HUES64 (cell line): ENCODE results near the gene CDC42SE2.
"Not testable (repeated sequence)": the region's sequence is repeated elsewhere in the genome, so short reads cannot be mapped to it uniquely, and the experiment has no call there.

Experiments used
- H3K27ac ChIP-seq: 2 replicates; pipeline ENCODE4 v1.7.0; 2013; ENCODE audit warnings: low read depth, low read length, inconsistent platforms
- H3K27me3 ChIP-seq: 2 replicates; pipeline ENCODE4 v1.6.1; 2013; ENCODE audit warnings: mild to moderate bottlenecking, low read length; ENCODE audit not compliant: insufficient read depth
- H3K36me3 ChIP-seq: 2 replicates; pipeline ENCODE4 v1.6.1; 2013; ENCODE audit warnings: mild to moderate bottlenecking, low read length; ENCODE audit not compliant: insufficient read depth
- H3K4me1 ChIP-seq: 2 replicates; pipeline ENCODE4 v1.6.1; 2013; ENCODE audit warnings: mild to moderate bottlenecking, low read length, moderate library complexity; ENCODE audit not compliant: insufficient read depth
- H3K4me3 ChIP-seq: 2 replicates; pipeline ENCODE4 v1.5.1; 2013; ENCODE audit warnings: mild to moderate bottlenecking, low read length, moderate library complexity
- H3K9ac ChIP-seq: 2 replicates; pipeline ENCODE4 v1.6.1; 2013; ENCODE audit warnings: mild to moderate bottlenecking, low read depth, low read length
- H3K9me3 ChIP-seq: 2 replicates; pipeline ENCODE4 v1.6.1; 2013; ENCODE audit warnings: low read depth, low read length; ENCODE audit not compliant: insufficient read depth
- WGBS: fragments of 150-250, 120-280 bp; methylation state at CpG from one replicate; pipeline ENCODE4 v1.1.7; 2013; ENCODE audit warnings: missing lambda C conversion rate; 5-methylcytosine and 5-hydroxymethylcytosine counted together

CDC42SE2 gene

GRCh38 chr5:131394128-131394527, 130.3 kb downstream of the CDC42SE2 start:
- H3K36me3 ChIP-seq = peaks cover 58% of the 10 kb centered on the region
- H3K9me3 ChIP-seq = no peaks in the 10 kb centered on the region
- WGBS = 94% methylated on average over 3 of the region's 4 CpGs
- no peak overlapping the region for H3K27ac ChIP-seq
- H3K9ac ChIP-seq = no peak overlapping the region
- no peak overlapping the region for H3K4me3 ChIP-seq
- no peaks in the 10 kb centered on the region for H3K27me3 ChIP-seq
- no peaks in the 10 kb centered on the region for H3K4me1 ChIP-seq

GRCh38 chr5:131396015-131396414, 132.2 kb downstream of the CDC42SE2 start:
- Histone ChIP-seq H3K4me1 (no peaks in the 10 kb centered on the region), H3K27me3 (no peaks in the 10 kb centered on the region), H3K27ac (no peak overlapping the region), H3K4me3 (no peak overlapping the region), H3K36me3 (peaks cover 61% of the 10 kb centered on the region), H3K9ac (no peak overlapping the region), H3K9me3 (no peaks in the 10 kb centered on the region)
- 94% methylated on average over 3 of the region's 3 CpGs for WGBS

DNA sequence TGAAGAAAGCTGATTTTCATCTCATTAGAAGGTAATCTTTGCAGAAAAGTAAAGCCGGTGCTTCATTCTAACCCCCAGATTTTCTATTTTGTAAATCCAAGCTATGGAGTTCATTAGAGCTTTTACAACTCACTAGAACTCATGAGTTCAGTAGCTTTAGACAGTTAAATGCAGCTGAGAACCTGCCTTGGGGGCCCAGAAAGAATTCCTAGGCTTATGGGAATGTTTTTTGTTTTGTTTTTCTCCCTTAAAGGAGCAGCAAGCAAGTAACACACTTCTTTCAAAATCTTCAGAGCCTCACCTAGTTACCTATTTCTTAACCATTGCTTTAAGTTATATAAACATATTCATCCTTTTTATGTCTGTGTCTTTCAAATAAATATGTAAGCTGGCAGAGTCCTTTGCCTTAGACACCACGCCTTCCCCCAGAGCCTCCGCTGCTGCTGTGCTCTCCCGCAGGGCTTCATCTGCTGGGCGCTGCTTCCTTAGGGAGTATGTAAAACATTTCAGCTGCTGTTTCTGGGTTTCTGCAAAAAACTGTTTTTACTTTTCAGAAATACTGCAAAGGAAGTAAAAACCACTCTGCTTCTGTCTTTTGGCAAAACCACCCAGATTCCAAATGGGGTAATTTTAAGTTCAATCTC, 132.9 kb downstream of the CDC42SE2 start:
- no peaks in the 10 kb centered on the region for H3K4me1 ChIP-seq
- H3K9me3 ChIP-seq = no peaks in the 10 kb centered on the region
- no peaks in the 10 kb centered on the region for H3K27me3 ChIP-seq
- peaks cover 58% of the 10 kb centered on the region for H3K36me3 ChIP-seq
- H3K9ac ChIP-seq = no peak overlapping the region
- H3K4me3 ChIP-seq = no peak overlapping the region
- 92% methylated on average over 5 of the region's 5 CpGs for WGBS
- H3K27ac ChIP-seq = no peak overlapping the region

GRCh38 chr5:131399007-131399406, 135.2 kb downstream of the CDC42SE2 start:
- 95% methylated on average over 6 of the region's 6 CpGs for WGBS
- H3K36me3 ChIP-seq = peaks cover 47% of the 10 kb centered on the region
- H3K9me3 ChIP-seq = peaks cover 12% of the 10 kb centered on the region; the same call in 1 of the 2 replicates
- not testable (repeated sequence) for H3K27ac ChIP-seq, H3K27me3 ChIP-seq, H3K4me1 ChIP-seq, H3K4me3 ChIP-seq, H3K9ac ChIP-seq

GRCh38 chr5:131400585-131400984, 136.7 kb downstream of the CDC42SE2 start:
- H3K9ac ChIP-seq = no peak overlapping the region
- H3K9me3 ChIP-seq = peaks cover 12% of the 10 kb centered on the region; the same call in 1 of the 2 replicates
- H3K4me1 ChIP-seq = no peaks in the 10 kb centered on the region
- no peak overlapping the region for H3K4me3 ChIP-seq
- no peak overlapping the region for H3K27ac ChIP-seq
- WGBS = 98% methylated on average over 3 of the region's 3 CpGs
- peaks cover 31% of the 10 kb centered on the region for H3K36me3 ChIP-seq
- H3K27me3 ChIP-seq = no peaks in the 10 kb centered on the region

DNA sequence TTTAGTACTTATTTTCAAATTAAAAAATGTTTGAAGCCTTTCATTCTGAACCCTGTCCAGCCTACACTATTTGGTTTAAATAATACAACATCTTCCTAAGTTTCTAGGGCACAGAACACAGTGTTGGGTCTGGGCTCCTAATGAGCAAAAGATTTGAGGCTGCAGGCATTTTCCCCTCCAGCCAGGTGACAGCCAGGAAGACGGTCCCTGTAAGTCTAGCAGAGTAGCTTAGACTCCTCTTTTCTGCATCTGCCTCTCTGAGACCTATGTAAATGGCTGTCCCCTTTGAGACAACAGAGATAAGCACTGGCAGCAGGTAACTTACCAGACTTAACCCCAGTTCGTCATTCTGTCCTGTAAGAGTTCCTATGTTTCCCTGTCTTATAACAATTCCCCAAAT, 141.8 kb downstream of the CDC42SE2 start:
- WGBS = 88% methylated on average over 2 of the region's 2 CpGs
- Histone ChIP-seq H3K4me1 (no peaks in the 10 kb centered on the region), H3K4me3 (no peak overlapping the region), H3K9ac (no peak overlapping the region), H3K27ac (no peak overlapping the region), H3K9me3 (peaks cover 12% of the 10 kb centered on the region; the same call in 1 of the 2 replicates), H3K27me3 (no peaks in the 10 kb centered on the region), H3K36me3 (peaks cover 29% of the 10 kb centered on the region)

DNA sequence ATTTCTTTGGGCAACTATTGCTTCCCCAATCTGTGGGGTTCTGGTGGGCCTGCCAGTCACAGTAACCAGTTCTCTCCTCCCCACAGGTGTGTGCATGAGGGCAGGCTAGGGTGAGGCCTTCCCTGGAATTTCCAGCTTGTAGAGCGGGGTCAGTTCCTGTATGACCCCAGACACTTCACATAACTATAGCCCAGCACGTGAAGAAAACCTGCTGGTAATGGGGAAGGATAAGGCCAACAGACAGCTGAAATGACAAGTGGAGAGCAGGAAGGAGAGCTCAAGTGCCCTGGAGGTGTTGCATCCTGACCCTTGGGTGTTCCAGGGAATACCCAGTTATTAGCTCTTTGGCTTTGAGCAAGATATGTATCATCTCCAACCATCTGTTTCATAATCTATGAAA, 142.2 kb downstream of the CDC42SE2 start:
- WGBS = 88% methylated on average over 1 of the region's 2 CpGs
- Histone ChIP-seq H3K9me3 (peaks cover 12% of the 10 kb centered on the region; the same call in 1 of the 2 replicates), H3K9ac (no peak overlapping the region), H3K4me1 (no peaks in the 10 kb centered on the region), H3K27me3 (no peaks in the 10 kb centered on the region), H3K4me3 (no peak overlapping the region), H3K27ac (no peak overlapping the region), H3K36me3 (peaks cover 29% of the 10 kb centered on the region)

GRCh38 chr5:131406975-131407638, 143.3 kb downstream of the CDC42SE2 start:
- peaks cover 29% of the 10 kb centered on the region for H3K36me3 ChIP-seq

GRCh38 chr5:131413605-131414559, 150.0 kb downstream of the CDC42SE2 start:
- Histone ChIP-seq H3K27ac (no peak overlapping the region), H3K36me3 (0 out of 2 replicates have a peak, but pooled peaks cover 2% of the 10 kb centered on the region), H3K9ac (no peak overlapping the region), H3K4me1 (no peaks in the 10 kb centered on the region), H3K4me3 (no peak overlapping the region), H3K9me3 (no peaks in the 10 kb centered on the region), H3K27me3 (no peaks in the 10 kb centered on the region)
- WGBS = 99% methylated on average over 3 of the region's 4 CpGs

More at GRCh38 chr5:131406975-131407638, 143.3 kb downstream of the CDC42SE2 start:
- 92% methylated on average over 5 of the region's 6 CpGs for WGBS
- Histone ChIP-seq H3K9ac (no peak overlapping the region), H3K27ac (no peak overlapping the region), H3K4me1 (no peaks in the 10 kb centered on the region), H3K27me3 (no peaks in the 10 kb centered on the region), H3K4me3 (no peak overlapping the region), H3K9me3 (peaks cover 12% of the 10 kb centered on the region; the same call in 1 of the 2 replicates)

GRCh38 chr5:131416729-131417128, 152.9 kb downstream of the CDC42SE2 start:
- no peaks in the 10 kb centered on the region for H3K27me3 ChIP-seq
- no peak overlapping the region for H3K27ac ChIP-seq
- WGBS = 98% methylated on average over 3 of the region's 3 CpGs
- no peaks in the 10 kb centered on the region for H3K9me3 ChIP-seq
- H3K36me3 ChIP-seq = peaks cover 4% of the 10 kb centered on the region
- no peaks in the 10 kb centered on the region for H3K4me1 ChIP-seq
- H3K9ac ChIP-seq = no peak overlapping the region
- no peak overlapping the region for H3K4me3 ChIP-seq
